OCI-LY3 (cell line): ENCODE results near the gene KCTD2.

ENCODE experiments used
- H2AFZ ChIP-seq: fragments of 200-600, 300-600 bp; shearing (Covaris generic); 2 replicates; pipeline ENCODE4 v1.6.0; 2014; ENCODE audit warnings: antibody characterized with exemption, low read depth, low read length
- H3K27ac ChIP-seq: fragments of 200-600, 300-600 bp; sonication (generic); 2 replicates; pipeline ENCODE4 v1.5.1; 2014; ENCODE audit warnings: mild to moderate bottlenecking, low read length, moderate library complexity, mixed read lengths
- H3K27me3 ChIP-seq: fragments of 200-600, 300-600 bp; sonication (generic); 2 replicates; pipeline ENCODE4 v1.6.1; 2014; ENCODE audit warnings: low read depth, low read length, mixed read lengths
- H3K36me3 ChIP-seq: fragments of 200-600, 300-600 bp; sonication (generic); replicated peaks from 2 replicates; pipeline ENCODE3; 2014; ENCODE audit warnings: low read depth, low read length, mixed read lengths
- H3K4me1 ChIP-seq: fragments of 300-600, 200-600 bp; sonication (generic); 2 replicates; pipeline ENCODE4 v1.6.1; 2014; ENCODE audit warnings: low read length, mixed read lengths
- H3K4me2 ChIP-seq: fragments of 200-600, 300-600 bp; sonication (generic); 2 replicates; pipeline ENCODE4 v1.6.1; 2014; ENCODE audit warnings: low read length, mixed read lengths
- H3K4me3 ChIP-seq: fragments of 300-600, 200-600 bp; sonication (generic); 2 replicates; pipeline ENCODE4 v1.5.1; 2014; ENCODE audit warnings: antibody characterized with exemption, mild to moderate bottlenecking, low read length, moderate library complexity
- H3K79me2 ChIP-seq: fragments of 300-600, 200-600 bp; shearing (Covaris generic); 2 replicates; pipeline ENCODE4 v1.6.1; 2014; ENCODE audit warnings: mild to moderate bottlenecking, low read length, mixed read lengths
- H3K9ac ChIP-seq: fragments of 300-600, 200-600 bp; shearing (Covaris generic); 2 replicates; pipeline ENCODE4 v1.6.0; 2014; ENCODE audit warnings: mild to moderate bottlenecking, low read length, moderate library complexity
- H3K9me3 ChIP-seq: fragments of 200-600, 300-600 bp; shearing (Covaris generic); 2 replicates; pipeline ENCODE4 v1.6.1; 2014; ENCODE audit warnings: low read length, mixed read lengths; ENCODE audit not compliant: insufficient read depth
- H4K20me1 ChIP-seq: fragments of 200-600, 300-600 bp; sonication (generic); 2 replicates; pipeline ENCODE4 v1.6.1; 2016; ENCODE audit warnings: low read length, mixed read lengths; ENCODE audit not compliant: insufficient read depth
- EZH2phosphoT487 ChIP-seq: fragments of 200-600 bp; shearing (Covaris generic); IDR thresholded peaks from 2 replicates; pipeline ENCODE4 v1.6.1; 2018; ENCODE audit warnings: antibody characterized with exemption, mixed run types, low read depth
- TF ChIP-seq, protein P1 (sequence below): fragments of 200-600, 300-600 bp; sonication (generic); IDR thresholded peaks from 2 replicates; pipeline ENCODE4 v1.5.1; 2014; ENCODE audit warnings: antibody characterized with exemption, low read length, low read depth

Gene KCTD2

DNA sequence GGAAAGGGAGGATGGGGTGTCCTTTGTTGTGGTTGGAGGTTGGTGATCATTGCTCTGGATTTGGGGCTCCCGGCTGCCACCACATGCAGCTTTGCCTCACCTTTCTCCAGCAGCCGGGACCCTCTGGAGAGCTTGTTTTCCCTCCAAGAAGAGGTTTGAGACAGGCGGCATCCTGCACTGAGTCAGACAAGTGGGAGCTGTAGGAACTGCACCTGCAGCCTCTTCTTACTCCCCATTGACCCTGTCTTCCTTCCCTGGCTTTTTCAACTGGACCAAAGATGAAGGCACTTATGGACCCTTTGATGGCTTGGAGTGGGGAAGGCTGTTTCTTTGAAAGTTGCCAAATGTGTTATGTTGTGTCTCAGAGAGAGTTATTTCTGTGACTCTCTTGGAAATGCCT, 16.6 kb downstream of the KCTD2 start:
- H3K4me2 ChIP-seq: no peak overlapping the region
- no peaks in the 10 kb centered on the region for H3K27me3 ChIP-seq
- H3K36me3 ChIP-seq: peaks cover 10% of the 10 kb centered on the region
- no peaks in the 10 kb centered on the region for H3K79me2 ChIP-seq
- H3K9ac ChIP-seq: no peak overlapping the region
- no peaks in the 10 kb centered on the region for H4K20me1 ChIP-seq
- H2AFZ ChIP-seq: no peak overlapping the region
- no peaks in the 10 kb centered on the region for H3K9me3 ChIP-seq
- H3K4me3 ChIP-seq: no peak overlapping the region
- H3K27ac ChIP-seq: no peak overlapping the region
- no peaks in the 10 kb centered on the region for H3K4me1 ChIP-seq
- TF ChIP-seq EZH2phosphoT487: no peak
- TF ChIP-seq, protein P1, sequence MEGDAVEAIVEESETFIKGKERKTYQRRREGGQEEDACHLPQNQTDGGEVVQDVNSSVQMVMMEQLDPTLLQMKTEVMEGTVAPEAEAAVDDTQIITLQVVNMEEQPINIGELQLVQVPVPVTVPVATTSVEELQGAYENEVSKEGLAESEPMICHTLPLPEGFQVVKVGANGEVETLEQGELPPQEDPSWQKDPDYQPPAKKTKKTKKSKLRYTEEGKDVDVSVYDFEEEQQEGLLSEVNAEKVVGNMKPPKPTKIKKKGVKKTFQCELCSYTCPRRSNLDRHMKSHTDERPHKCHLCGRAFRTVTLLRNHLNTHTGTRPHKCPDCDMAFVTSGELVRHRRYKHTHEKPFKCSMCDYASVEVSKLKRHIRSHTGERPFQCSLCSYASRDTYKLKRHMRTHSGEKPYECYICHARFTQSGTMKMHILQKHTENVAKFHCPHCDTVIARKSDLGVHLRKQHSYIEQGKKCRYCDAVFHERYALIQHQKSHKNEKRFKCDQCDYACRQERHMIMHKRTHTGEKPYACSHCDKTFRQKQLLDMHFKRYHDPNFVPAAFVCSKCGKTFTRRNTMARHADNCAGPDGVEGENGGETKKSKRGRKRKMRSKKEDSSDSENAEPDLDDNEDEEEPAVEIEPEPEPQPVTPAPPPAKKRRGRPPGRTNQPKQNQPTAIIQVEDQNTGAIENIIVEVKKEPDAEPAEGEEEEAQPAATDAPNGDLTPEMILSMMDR: no peak

DNA sequence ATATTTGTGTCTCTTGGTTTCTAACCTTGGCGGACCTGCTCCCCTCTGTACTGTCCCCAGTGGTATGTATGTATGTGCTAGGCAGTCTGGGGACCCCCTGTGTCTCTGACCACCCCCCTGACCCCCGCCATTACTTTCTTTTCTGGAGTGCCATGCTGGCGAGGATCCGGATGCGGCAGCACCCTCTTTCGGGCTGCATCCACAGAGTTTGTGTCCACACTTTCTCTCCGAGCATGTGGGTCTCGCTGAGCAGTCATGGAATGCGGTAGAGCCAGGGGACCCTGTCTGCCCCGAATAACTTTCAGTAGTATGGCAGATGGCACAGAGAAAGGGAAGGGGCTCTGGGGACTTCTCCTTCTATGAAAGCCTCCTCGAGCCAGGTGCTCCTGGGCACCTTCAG, 17.0 kb downstream of the KCTD2 start:
- Histone ChIP-seq H3K79me2 (no peaks in the 10 kb centered on the region), H3K4me1 (no peaks in the 10 kb centered on the region), H3K27me3 (no peaks in the 10 kb centered on the region), H3K36me3 (peaks cover 10% of the 10 kb centered on the region), H3K9ac (no peak overlapping the region), H3K4me2 (no peak overlapping the region), H3K4me3 (no peak overlapping the region), H3K9me3 (no peaks in the 10 kb centered on the region), H2AFZ (no peak overlapping the region), H3K27ac (no peak overlapping the region), H4K20me1 (no peaks in the 10 kb centered on the region)
- TF ChIP-seq EZH2phosphoT487: no peak
- TF ChIP-seq, protein P1: no peak

DNA sequence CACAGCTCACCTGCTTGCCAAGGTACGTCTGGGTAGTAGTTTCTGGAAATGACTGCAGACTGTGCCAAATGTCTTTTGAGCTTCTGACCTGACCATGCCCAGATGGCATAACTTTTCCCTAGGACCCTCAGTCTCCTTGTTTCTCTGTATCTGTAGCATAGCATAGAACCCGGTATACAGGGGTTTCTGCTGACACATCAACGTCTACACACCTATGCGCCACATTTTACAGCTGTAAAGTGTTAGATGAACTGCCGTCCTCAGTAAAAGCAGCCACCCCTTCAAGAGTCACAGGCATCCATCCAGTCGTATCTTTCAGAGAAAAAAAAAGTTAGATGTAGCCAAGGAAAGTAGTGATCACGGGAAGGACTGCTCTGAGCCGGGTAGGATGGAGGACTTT, 17.4 kb downstream of the KCTD2 start:
- H3K36me3 ChIP-seq: peaks cover 8% of the 10 kb centered on the region
- H3K27ac ChIP-seq: no peak overlapping the region
- no peaks in the 10 kb centered on the region for H3K9me3 ChIP-seq
- no peak for TF ChIP-seq EZH2phosphoT487
- TF ChIP-seq, protein P1: no peak
- H4K20me1 ChIP-seq: no peaks in the 10 kb centered on the region
- no peaks in the 10 kb centered on the region for H3K27me3 ChIP-seq
- H3K79me2 ChIP-seq: no peaks in the 10 kb centered on the region
- H3K4me1 ChIP-seq: no peaks in the 10 kb centered on the region
- H3K4me2 ChIP-seq: no peak overlapping the region
- no peak overlapping the region for H2AFZ ChIP-seq
- H3K4me3 ChIP-seq: no peak overlapping the region
- no peak overlapping the region for H3K9ac ChIP-seq

DNA sequence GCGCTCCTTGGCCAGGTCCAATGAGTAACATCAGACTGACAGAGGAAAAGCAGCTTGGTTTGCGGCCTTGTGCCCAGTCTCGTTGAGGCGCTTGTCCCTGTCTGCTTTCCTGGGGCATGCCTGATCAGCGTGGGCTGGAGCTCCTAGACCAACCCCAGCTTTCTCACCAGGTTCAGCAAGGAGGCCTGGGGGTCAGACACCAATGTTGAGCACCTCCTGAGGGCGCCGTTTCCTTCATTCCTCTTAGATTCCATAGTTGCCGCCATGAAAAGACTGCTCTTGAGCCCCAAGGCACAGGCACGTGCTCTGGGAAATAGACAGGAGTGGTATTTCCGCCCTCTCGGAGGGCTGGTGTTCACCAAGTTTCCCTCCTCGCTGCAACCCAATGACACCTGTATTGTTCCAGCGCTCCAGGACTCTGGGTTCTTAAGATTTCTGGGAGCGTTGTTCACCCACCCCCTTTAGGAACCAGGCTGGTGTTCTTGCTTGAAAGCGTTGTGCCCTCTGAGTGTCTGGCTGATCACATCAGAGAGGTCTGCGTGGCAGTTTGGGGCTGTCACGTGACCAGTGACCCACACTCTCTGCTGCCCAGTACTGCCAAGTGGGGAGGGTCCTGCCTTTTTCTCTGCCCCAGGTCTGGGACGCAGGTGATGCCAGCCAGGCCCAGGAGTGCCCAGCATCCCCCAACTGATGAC, 18.0 kb downstream of the KCTD2 start:
- no peak overlapping the region for H3K4me2 ChIP-seq
- H3K79me2 ChIP-seq: no peaks in the 10 kb centered on the region
- H3K9ac ChIP-seq: no peak overlapping the region
- no peak overlapping the region for H2AFZ ChIP-seq
- H3K4me1 ChIP-seq: no peaks in the 10 kb centered on the region
- no peak for TF ChIP-seq EZH2phosphoT487
- TF ChIP-seq, protein P1: no peak
- H4K20me1 ChIP-seq: no peaks in the 10 kb centered on the region
- peaks cover 8% of the 10 kb centered on the region for H3K36me3 ChIP-seq
- no peaks in the 10 kb centered on the region for H3K9me3 ChIP-seq
- no peak overlapping the region for H3K4me3 ChIP-seq
- H3K27me3 ChIP-seq: no peaks in the 10 kb centered on the region
- no peak overlapping the region for H3K27ac ChIP-seq
